Bronchial epithelial cell (primary cell): ENCODE measurements around the gene ACOX3. TPM values are rescaled to one million over a fixed set of nuclear protein-coding genes. Genes with fewer than 3 reads are reported as not detected.

Source experiments
- DNase-seq: peaks from one replicate; pipeline ENCODE4 v3.0.0-alpha.2; 2010; ENCODE audit warnings: low read depth
- FAIRE-seq: peaks from 2 replicates; lab custom pipeline; 2011; peaks lifted over from hg19 to GRCh38; lab: Jason Lieb, UNC
- H3K27me3 ChIP-seq: 2 replicates; pipeline ENCODE4 v1.5.1; 2011; ENCODE audit warnings: low read length; ENCODE audit not compliant: control insufficient read depth, insufficient read depth
- H3K36me3 ChIP-seq: 2 replicates; pipeline ENCODE4 v1.5.1; 2011; ENCODE audit warnings: low read length; ENCODE audit not compliant: control insufficient read depth, insufficient read depth
- H3K4me3 ChIP-seq: 2 replicates; pipeline ENCODE4 v1.5.1; 2011; ENCODE audit warnings: mild to moderate bottlenecking, low read depth, low read length, control low read depth
- total RNA-seq: library from RNA; depleted of rRNA; stranded (reverse); fragments of >200 nt; gene quantifications from 2 replicates; pipeline ENCODE4 v1.2.1, GENCODE V29; 2014
- TF ChIP-seq, protein P1 (sequence below): IDR thresholded peaks from 2 replicates; pipeline ENCODE4 v1.5.1; 2011; ENCODE audit warnings: mild to moderate bottlenecking, moderate library complexity, low read length, control low read depth, inconsistent platforms; ENCODE audit not compliant: insufficient read depth, severe bottlenecking

The ACOX3 gene
- total RNA-seq, 1 donor from 2014 or later = 12.4 TPM

DNA sequence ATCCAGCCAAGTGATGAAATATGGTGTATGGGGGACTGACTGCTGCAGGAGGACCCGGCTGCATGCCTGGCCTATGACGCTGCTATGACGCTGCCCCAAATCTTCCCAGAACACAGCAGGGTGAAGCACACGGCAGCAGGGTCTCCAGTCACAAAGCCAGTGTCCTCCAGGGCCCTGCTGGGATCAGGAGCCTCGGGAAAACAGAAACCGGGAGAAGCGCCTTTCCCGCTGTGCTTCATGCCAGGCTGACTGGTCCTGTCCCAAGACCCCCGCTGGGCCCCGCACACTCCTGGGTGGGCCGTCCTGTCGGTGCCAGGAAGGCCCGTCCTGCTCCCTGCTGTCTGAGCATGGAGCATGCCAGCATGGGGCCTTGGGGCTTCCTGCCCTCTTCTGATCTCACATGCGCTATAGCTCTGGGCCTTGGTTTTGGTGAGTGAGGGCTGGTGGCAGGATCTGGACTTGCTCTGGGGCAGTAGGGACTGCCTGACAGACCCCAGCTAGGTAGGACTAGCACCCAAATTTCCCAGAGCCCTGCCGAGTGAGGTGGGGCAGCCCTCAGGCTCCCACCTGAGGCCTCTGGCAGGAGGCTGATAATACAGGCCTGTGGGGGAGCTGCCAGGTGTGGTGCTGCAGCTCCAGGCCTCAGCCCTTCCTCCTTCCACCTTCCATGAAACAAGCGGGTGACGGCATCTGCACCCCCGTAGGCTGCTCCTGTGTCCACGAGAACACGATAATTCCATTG lies 64.0 kb downstream of the ACOX3 start:
- FAIRE-seq (no peak), DNase-seq (no peak)
- TF ChIP-seq, protein P1, sequence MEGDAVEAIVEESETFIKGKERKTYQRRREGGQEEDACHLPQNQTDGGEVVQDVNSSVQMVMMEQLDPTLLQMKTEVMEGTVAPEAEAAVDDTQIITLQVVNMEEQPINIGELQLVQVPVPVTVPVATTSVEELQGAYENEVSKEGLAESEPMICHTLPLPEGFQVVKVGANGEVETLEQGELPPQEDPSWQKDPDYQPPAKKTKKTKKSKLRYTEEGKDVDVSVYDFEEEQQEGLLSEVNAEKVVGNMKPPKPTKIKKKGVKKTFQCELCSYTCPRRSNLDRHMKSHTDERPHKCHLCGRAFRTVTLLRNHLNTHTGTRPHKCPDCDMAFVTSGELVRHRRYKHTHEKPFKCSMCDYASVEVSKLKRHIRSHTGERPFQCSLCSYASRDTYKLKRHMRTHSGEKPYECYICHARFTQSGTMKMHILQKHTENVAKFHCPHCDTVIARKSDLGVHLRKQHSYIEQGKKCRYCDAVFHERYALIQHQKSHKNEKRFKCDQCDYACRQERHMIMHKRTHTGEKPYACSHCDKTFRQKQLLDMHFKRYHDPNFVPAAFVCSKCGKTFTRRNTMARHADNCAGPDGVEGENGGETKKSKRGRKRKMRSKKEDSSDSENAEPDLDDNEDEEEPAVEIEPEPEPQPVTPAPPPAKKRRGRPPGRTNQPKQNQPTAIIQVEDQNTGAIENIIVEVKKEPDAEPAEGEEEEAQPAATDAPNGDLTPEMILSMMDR = no peak
- Histone ChIP-seq H3K4me3 (no peak overlapping the region), H3K27me3 (no peaks in the 10 kb centered on the region), H3K36me3 (peaks cover 3% of the 10 kb centered on the region)

DNA sequence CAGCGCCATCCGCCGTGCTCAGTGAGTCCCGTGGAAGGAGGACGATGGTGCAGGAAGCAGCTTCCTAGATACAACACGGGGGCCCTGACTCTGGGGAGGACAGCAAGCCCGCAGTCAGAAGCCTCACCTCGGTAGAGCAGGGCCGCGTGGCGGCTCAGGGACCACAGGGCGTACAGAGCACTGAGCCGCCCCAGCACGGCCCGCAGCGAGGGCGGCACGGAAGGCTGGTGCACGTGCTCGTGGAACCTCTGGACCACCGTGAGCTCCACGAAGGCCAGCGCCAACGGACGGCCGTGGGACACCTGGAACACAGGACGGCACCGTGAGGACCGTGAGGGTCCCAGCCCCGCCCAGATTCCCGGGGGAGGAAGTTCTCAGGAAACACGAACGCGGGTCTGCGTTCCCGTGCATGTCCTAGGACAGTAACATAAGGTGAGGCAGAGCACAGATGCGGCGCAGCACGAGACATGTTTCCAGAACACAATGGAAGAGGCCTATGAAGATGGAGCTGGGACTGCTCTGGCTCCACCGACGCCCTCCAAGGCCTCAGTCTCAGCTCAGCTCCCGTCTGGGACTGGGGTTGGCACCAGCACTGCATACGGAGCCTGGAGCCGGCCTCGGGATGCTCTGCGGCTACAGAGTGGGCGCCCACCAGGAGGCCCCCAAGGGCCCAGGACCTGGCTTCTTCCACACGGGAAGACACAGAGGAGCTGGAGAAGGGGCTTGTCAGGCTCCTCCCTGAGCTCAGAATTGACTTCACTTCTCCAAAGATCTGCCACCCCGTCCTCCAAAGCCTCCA lies 65.5 kb downstream of the ACOX3 start:
- Histone ChIP-seq H3K27me3 (no peaks in the 10 kb centered on the region), H3K4me3 (no peak overlapping the region), H3K36me3 (peaks cover 3% of the 10 kb centered on the region)
- TF ChIP-seq, protein P1 = no peak
- no peak for DNase-seq
- no peak for FAIRE-seq

DNA sequence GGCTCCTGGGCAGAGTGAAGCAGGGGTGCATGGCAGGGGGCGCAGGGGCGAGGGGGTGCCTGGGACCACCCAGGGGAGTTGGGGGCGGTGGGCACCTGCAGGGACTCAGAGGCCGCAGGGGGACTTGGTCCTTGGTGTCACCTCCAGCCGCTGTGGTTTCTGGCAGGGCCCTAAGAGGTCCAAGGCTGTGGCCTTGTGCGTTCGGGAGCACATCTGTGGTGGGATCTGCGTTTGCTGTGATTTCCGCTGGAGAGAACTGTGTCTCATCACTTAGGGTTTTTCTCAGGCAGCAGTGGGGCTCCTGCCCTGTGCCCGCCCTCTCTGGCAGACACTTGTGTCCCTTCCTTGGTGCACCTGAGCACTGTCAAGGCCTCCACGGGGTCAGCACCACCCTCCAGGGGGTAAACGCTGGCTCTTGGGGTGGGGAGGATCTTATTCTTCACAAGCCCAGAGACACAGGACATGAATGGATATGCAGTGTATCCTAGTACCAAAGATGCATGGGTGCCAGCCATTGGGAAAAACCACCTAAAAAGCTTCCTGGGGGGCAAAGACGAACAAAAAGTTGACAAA lies 66.5 kb downstream of the ACOX3 start:
- TF ChIP-seq, protein P1 = no peak
- no peak for FAIRE-seq
- DNase-seq = no peak
- Histone ChIP-seq H3K4me3 (no peak overlapping the region), H3K27me3 (no peaks in the 10 kb centered on the region), H3K36me3 (peaks cover 2% of the 10 kb centered on the region)

DNA sequence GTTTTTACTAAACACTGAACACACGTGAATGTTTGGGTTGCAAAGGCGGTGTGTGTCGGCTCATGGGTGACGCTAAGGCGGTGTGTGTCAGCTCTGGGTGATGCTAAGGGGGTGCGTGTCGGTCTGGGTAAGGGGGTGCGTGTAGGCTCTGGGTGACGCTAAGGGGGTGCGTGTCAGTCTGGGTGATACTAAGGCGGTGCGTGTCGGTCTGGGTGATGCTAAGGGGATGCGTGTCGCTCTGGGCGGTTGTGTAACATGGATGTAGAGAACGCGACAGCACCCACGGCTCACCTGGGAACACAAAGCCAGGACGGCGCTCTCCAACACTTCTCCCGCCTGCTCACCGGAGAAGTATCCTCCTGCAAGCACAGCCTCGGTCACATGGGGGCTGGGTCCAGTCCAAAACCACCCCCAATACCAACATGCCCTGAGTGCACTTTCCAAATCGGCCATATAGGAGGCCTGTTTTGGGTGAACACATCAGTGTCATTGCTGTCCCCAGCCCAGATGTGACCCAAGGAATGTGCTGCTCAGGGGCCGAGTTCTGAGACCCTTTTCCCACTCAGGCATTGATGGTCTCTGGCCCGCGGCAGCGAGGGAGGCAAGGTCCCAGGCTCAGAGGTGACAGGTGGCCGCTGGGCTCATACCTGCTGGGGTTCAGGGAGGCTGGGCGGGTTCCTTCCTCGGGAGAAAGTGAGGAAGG lies 67.1 kb downstream of the ACOX3 start:
- FAIRE-seq = no peak
- peaks cover 2% of the 10 kb centered on the region for H3K36me3 ChIP-seq
- TF ChIP-seq, protein P1 = no peak

DNA sequence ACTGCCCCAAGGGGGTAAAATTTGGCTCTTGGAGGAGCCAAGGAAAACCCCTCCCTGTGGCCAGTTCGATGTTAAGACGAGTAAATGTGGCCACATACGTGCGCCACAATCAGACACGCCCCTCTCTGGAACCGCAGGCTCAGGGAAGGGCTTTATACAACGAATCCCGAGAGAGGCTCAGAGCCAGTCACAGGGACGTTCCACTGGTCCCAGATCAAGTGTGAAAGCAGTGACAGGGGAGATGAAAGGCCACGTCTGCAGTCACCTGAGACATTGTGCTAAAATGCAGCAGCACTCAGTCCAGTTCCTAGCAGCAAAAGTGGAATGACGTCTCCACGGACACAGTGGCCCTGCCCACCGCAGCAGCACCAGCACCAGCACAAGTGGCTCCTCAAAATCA lies 68.0 kb downstream of the ACOX3 start:
- FAIRE-seq (no peak), DNase-seq (no peak)
- Histone ChIP-seq H3K4me3 (no peak overlapping the region), H3K27me3 (no peaks in the 10 kb centered on the region), H3K36me3 (peaks cover 2% of the 10 kb centered on the region)
- TF ChIP-seq, protein P1 = no peak

More for the DNA sequence above, 67.1 kb downstream of the ACOX3 start:
- no peaks in the 10 kb centered on the region for H3K27me3 ChIP-seq
- no peak for DNase-seq
- H3K4me3 ChIP-seq = no peak overlapping the region
